HFFc6 (cell line): ENCODE data around the gene CDH13. TPM values are rescaled to one million over a fixed set of nuclear protein-coding genes. Genes with fewer than 3 reads are reported as not detected.

ENCODE experiments used
- DNase-seq: peaks from one replicate; pipeline ENCODE4 v3.0.0-alpha.2; 2018
- H3K27ac Mint-ChIP-seq: 2 replicates; pipeline ENCODE4 v1.8.0; 2020; ENCODE audit warnings: mild to moderate bottlenecking, mixed read lengths
- H3K27me3 Mint-ChIP-seq: 2 replicates; pipeline ENCODE4 v1.8.0; 2021; ENCODE audit warnings: mild to moderate bottlenecking, moderate library complexity, mixed read lengths; ENCODE audit not compliant: insufficient read depth
- H3K36me3 Mint-ChIP-seq: 2 replicates; pipeline ENCODE4 v1.8.0; 2021; ENCODE audit warnings: low read depth, mixed read lengths
- H3K4me1 Mint-ChIP-seq: 2 replicates; pipeline ENCODE4 v1.8.0; 2020; ENCODE audit warnings: low read depth, mixed read lengths
- H3K4me3 Mint-ChIP-seq: 2 replicates; pipeline ENCODE4 v1.8.0; 2020; ENCODE audit warnings: mild to moderate bottlenecking, moderate library complexity, mixed read lengths
- H3K9me3 Mint-ChIP-seq: 2 replicates; pipeline ENCODE4 v1.8.0; 2020; ENCODE audit warnings: mild to moderate bottlenecking, mixed read lengths
- CTCF ChIP-seq: fragments of 200-600 bp; sonication (generic); IDR thresholded peaks from 2 replicates; pipeline ENCODE4 v1.5.0; 2021; ENCODE audit warnings: antibody characterized with exemption, mild to moderate bottlenecking
- total RNA-seq, 6 experiments: library from RNA; stranded (reverse); fragmentation: NEBNext Ultra II Directional; extraction: Animal tissue kit (Norgen Biotek cat#: 25700); gene quantifications; 2 replicates in 1 of 6; 3 replicates in 5 of 6; pipeline ENCODE4 v1.2.3, GENCODE V29; 2021

CDH13 gene
- total RNA-seq, 6 experiments from 2014 or later: 3.6 to 14.7 (median 4.7) TPM

DNA sequence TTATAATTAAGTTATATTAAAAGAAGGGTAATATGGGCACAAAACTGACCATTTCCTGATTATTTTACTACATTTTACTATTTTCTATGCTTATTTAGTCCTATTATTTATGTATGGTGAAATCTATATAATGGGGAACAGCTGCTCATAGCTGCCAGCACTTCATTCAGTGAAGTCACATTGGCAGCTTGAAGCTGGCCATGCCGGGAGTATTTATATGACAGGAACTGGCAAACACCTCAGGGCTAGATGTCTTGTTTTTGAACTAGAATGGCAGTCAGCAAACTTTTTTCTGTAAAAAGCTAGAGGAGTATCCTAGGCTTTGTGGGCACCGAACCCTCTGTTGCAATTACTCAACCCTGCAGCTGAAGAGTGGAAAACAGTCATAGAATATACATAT lies 104.1 kb downstream of the CDH13 start:
- Mint-ChIP-seq H3K36me3 (no peaks in the 10 kb centered on the region), H3K27me3 (peaks cover 2% of the 10 kb centered on the region; the same call in 1 of the 2 replicates), H3K9me3 (peaks cover 11% of the 10 kb centered on the region; the same call in 1 of the 2 replicates), H3K4me3 (no peak overlapping the region), H3K4me1 (no peaks in the 10 kb centered on the region), H3K27ac (no peak overlapping the region)
- no peak for DNase-seq
- TF ChIP-seq CTCF: no peak

- peaks cover 11% of the 10 kb centered on the region; the same call in 1 of the 2 replicates for H3K9me3 Mint-ChIP-seq
- DNase-seq: no peak
- peaks cover 2% of the 10 kb centered on the region; the same call in 1 of the 2 replicates for H3K27me3 Mint-ChIP-seq
- TF ChIP-seq CTCF: no peak
- no peak overlapping the region for H3K27ac Mint-ChIP-seq
- H3K4me1 Mint-ChIP-seq: no peaks in the 10 kb centered on the region
- no peaks in the 10 kb centered on the region for H3K36me3 Mint-ChIP-seq
- H3K4me3 Mint-ChIP-seq: no peak overlapping the region
Measured at GRCh38 chr16:82732461-82732860, 105.7 kb downstream of the CDH13 start.

GRCh38 chr16:82735186-82735585 lies 108.4 kb downstream of the CDH13 start:
- DNase-seq: no peak
- peaks cover 2% of the 10 kb centered on the region; the same call in 1 of the 2 replicates for H3K27me3 Mint-ChIP-seq
- no peak overlapping the region for H3K4me3 Mint-ChIP-seq
- no peaks in the 10 kb centered on the region for H3K36me3 Mint-ChIP-seq
- TF ChIP-seq CTCF: no peak
- peaks cover under 1% of the 10 kb centered on the region; the same call in 1 of the 2 replicates for H3K9me3 Mint-ChIP-seq
- H3K27ac Mint-ChIP-seq: no peak overlapping the region
- no peaks in the 10 kb centered on the region for H3K4me1 Mint-ChIP-seq

DNA sequence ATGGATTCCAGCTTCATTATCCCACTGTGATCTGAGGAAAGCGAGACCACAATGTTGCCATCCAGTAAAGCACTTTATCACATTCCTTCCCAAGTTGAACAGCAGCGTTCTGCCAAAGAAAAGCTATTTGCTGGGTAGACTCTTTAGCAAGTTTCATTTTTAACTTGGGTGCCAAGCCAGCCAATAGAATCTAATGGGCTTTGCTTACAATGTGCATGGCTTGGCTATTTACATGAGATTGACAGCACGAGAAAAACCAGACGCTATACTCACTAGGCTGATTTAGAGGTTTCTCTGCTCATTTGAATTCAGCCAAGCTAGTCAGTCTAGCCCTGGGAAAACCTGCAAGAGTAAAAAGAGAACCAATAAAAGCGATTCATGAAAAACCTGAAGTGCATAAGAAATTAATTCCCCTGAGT lies 108.9 kb downstream of the CDH13 start:
- Mint-ChIP-seq H3K27ac (no peak overlapping the region), H3K27me3 (peaks cover 2% of the 10 kb centered on the region; the same call in 1 of the 2 replicates), H3K36me3 (no peaks in the 10 kb centered on the region), H3K4me1 (no peaks in the 10 kb centered on the region), H3K9me3 (no peaks in the 10 kb centered on the region), H3K4me3 (no peak overlapping the region)
- DNase-seq: no peak
- TF ChIP-seq CTCF: no peak

DNA sequence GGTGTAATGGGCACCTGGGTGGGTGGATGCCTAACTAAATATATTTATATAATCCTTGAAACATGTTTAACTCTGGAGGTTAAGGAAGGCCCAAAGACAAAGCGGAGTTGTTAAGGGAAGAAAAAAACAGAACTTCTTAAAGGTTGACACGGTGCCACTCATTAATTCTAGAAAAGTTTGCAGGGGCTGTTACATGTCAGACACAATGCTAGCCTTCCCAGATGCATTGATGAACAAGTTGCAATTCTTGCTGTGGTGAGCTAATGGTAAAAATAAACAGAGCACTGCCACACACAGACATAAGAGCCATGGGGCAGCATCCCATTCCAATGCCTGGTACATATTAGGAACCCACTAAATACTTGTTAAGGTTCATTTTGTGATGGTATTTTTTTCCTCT lies 109.5 kb downstream of the CDH13 start:
- peaks cover 2% of the 10 kb centered on the region; the same call in 1 of the 2 replicates for H3K27me3 Mint-ChIP-seq
- H3K4me3 Mint-ChIP-seq: no peak overlapping the region
- H3K27ac Mint-ChIP-seq: no peak overlapping the region
- H3K36me3 Mint-ChIP-seq: no peaks in the 10 kb centered on the region
- no peak for TF ChIP-seq CTCF
- peaks cover 5% of the 10 kb centered on the region for H3K4me1 Mint-ChIP-seq
- DNase-seq: no peak
- H3K9me3 Mint-ChIP-seq: peaks cover 4% of the 10 kb centered on the region; the same call in 1 of the 2 replicates

- Mint-ChIP-seq H3K36me3 (no peaks in the 10 kb centered on the region), H3K4me1 (peaks cover 9% of the 10 kb centered on the region), H3K9me3 (peaks cover 5% of the 10 kb centered on the region; the same call in 1 of the 2 replicates), H3K27ac (no peak overlapping the region), H3K27me3 (peaks cover 2% of the 10 kb centered on the region; the same call in 1 of the 2 replicates), H3K4me3 (no peak overlapping the region)
- peak; percentile 69 for TF ChIP-seq CTCF
- DNase-seq: peak; percentile 17
Measured at GRCh38 chr16:82738699-82739098, 111.9 kb downstream of the CDH13 start.
